OCI-LY1 (cell line): ENCODE results near the gene ROMO1.

Experiments used
- CTCF ChIP-seq: fragments of 200-600 bp; sonication (generic), shearing (Covaris generic); IDR thresholded peaks from 2 replicates; pipeline ENCODE4 v1.5.1; 2017; ENCODE audit warnings: mild to moderate bottlenecking, antibody characterized with exemption, low read length, moderate library complexity, mixed read lengths
- EZH2 ChIP-seq: fragments of 200-600 bp; sonication (generic), shearing (Covaris generic); IDR thresholded peaks from 2 replicates; pipeline ENCODE4 v1.8.0; 2017; ENCODE audit warnings: borderline replicate concordance, mixed run types, mild to moderate bottlenecking, antibody characterized with exemption, low read length, moderate library complexity, mixed read lengths

- TF ChIP-seq CTCF (no peak), EZH2 (no peak)
Measured at GRCh38 chr20:35680452-35681183, 18.6 kb upstream of the ROMO1 start.
